ENCODE data around the gene STT3B.
A peak's percentile ranks its signal among the peaks of the same experiment; 100 is the strongest.

Gene STT3B

DNA sequence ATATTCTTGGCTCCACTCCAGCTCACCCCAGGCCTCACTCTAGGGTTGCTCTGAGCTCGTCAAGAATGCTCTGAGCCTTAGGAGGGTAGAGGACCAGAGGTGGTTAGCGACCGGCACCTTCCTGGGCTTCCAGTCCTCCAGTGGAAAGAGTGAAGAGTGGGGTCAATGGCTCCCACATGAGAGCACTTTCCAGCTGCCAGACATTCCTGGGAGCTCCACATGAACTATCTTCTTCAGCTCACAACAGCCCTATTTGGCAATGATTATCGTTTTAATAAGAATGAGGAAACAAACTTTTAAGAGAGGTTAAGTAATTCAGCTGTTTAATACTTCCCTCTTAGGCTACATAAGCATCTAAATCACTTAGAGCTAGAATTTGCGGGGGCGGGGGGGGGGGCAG, 139.3 kb downstream of the STT3B start:
- no peak overlapping the region for H3K4me3 ChIP-seq (replicated peaks; ENCODE audit: low read depth, low read length)
- peak; percentile 15 for DNase-seq (ENCODE audit: low read depth)
- no peak for TF ChIP-seq CTCF (IDR thresholded peaks at IDR 0.05; ENCODE audit: low read length, missing control alignments)

DNA sequence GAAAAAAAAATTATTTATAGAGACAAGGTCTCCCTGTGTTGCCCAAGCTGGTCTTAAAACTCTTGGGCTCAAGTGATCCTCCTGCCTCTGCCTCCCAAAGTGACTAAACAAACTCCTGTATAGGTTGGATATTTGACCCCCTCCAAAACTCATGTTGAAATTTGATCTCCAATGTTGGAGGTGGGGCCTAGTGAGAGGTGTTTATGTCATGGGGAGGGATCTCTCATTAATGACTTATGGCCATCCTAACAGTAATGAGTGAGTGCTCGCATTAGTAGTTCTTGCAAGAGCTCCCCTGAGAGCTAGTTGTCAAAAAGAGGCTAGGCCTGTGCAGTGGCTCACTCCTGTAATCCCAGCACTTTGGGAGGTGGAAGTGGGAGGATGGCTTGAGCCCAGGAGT, 141.2 kb downstream of the STT3B start:
- H3K4me3 ChIP-seq (replicated peaks; ENCODE audit: low read depth, low read length): no peak overlapping the region
- no peak for TF ChIP-seq CTCF (IDR thresholded peaks at IDR 0.05; ENCODE audit: low read length, missing control alignments)
- DNase-seq (ENCODE audit: low read depth): no peak

DNA sequence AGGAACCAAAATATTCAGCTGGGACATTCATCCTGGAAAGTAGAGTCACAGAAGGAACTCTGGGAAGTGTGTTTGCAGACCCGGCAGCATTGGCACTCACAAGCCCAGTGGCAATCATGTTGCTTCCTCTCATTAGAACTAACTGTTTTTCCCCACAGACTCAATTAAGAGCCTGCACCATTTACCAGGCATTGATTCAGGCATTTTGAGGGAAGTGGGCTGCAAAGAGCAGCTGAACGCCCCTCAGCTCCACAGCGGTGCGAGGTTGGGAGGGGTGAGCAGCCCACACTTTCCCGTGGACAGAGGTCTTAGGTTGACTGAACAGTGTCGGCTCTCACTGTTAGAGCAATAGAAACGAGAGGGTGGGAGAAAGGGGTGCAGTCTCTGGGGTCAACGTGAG, 143.8 kb downstream of the STT3B start:
- no peak for DNase-seq (ENCODE audit: low read depth)
- TF ChIP-seq CTCF (IDR thresholded peaks at IDR 0.05; ENCODE audit: low read length, missing control alignments): no peak
- H3K4me3 ChIP-seq (replicated peaks; ENCODE audit: low read depth, low read length): no peak overlapping the region

DNA sequence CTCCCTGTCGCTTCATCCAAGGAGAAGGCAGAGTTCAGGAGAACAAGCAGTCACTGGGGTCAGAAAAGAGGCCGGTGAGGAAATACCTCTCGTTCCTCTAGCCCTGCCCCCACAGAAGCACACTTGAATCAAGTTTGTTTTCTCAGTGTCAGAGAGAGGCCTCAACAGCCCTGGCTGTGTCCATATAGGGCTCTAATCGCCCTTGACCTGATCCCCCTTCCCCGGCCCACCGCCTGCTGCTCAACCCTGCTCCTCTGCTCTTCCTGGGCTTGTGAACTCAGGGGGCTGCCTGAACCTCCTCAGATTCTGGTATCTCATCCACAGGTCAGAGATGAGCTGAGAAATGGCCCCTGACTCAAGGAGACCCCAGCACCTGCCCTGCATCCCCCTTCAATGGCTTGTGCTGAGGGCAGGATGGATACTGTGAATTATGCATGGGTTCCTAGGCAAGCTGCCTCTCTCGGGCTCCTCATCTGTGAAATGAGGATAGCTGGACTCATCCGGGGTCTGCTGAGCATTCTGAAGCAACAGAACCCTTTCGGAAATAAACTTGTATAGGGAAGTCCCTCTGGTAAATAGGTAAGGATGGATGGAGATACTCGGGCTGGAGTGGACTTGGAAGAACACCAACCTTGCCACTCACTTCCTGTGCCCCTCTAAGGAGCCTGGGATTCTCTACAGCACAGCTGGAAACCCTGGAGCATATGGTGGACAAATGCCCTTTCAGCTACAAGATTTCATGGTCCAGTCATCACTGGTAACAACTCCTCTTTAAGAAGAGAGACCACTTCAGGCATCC, 147.5 kb downstream of the STT3B start:
- no peak overlapping the region for H3K4me3 ChIP-seq (replicated peaks; ENCODE audit: low read depth, low read length)
- no peak for TF ChIP-seq CTCF (IDR thresholded peaks at IDR 0.05; ENCODE audit: low read length, missing control alignments)
- peak; percentile 14 for DNase-seq (ENCODE audit: low read depth)
